ENCODE results near the gene PRDM16. TPM values are rescaled to one million over a fixed set of nuclear protein-coding genes. Genes with fewer than 3 reads are reported as not detected.

The PRDM16 gene
- total and polyA plus RNA-seq, 2 of the 13 experiments (the other 11 are each of a cell fraction or from before 2014, with no cell fraction given): 0.15 to 0.81 TPM

DNA sequence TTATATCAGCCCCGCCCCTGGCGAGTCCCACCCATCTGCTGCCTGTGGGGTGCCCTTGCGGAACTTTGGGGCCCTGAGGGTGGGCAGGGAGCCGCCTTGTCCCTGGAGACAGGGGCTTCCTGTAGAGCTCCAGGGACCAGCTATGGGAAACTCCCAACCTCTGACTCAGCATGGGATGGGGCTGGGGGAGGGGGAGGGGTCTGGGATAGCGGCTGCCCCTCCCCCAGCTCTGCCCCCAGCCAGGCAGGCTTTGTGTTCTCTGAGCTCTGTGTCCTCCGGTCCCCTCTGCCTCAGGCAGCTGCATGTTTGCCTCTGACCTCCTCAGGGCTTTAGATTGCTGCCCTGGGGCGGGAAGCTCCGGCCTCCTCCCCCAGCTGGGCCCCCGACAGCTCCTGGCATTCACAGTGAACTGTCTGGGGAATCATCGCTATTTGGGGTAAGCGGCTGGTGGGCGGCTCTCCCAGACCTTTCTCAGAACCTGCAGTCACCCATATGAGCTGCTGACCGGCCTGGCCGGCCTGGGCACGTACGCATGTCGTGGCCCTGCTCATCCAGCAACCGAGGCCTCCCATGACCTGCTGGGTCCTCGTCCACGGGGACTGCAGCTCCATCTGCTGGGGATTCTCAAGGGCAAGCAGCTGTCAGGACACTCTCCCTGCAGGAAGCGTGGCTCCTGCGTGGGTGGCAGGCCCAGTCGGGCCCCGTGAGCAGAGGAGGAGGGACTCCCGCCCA, 402.5 kb downstream of the PRDM16 start (continued):
- 0 out of 2 replicates have a peak, but pooled peaks have one; percentile 10 for TF ChIP-seq SP2 (CRISPR knock-in tag; IDR thresholded peaks at IDR 0.05)
- TF ChIP-seq, protein P1, sequence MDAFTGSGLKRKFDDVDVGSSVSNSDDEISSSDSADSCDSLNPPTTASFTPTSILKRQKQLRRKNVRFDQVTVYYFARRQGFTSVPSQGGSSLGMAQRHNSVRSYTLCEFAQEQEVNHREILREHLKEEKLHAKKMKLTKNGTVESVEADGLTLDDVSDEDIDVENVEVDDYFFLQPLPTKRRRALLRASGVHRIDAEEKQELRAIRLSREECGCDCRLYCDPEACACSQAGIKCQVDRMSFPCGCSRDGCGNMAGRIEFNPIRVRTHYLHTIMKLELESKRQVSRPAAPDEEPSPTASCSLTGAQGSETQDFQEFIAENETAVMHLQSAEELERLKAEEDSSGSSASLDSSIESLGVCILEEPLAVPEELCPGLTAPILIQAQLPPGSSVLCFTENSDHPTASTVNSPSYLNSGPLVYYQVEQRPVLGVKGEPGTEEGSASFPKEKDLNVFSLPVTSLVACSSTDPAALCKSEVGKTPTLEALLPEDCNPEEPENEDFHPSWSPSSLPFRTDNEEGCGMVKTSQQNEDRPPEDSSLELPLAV (CRISPR knock-in tag; conservative IDR thresholded peaks at IDR 0.05; ENCODE audit: low read depth): no peak
- peak; percentile 65; the same call in 1 of the 2 replicates for TF ChIP-seq ARID2 (CRISPR knock-in tag; IDR thresholded peaks at IDR 0.05; ENCODE audit: borderline replicate concordance)
- no peak for TF ChIP-seq TAF1 (CRISPR knock-in tag; IDR thresholded peaks at IDR 0.05)
- TF ChIP-seq ZSCAN25 (CRISPR knock-in tag; IDR thresholded peaks at IDR 0.05): peak; percentile 64; the same call in 1 of the 2 replicates
- TF ChIP-seq, protein P2, sequence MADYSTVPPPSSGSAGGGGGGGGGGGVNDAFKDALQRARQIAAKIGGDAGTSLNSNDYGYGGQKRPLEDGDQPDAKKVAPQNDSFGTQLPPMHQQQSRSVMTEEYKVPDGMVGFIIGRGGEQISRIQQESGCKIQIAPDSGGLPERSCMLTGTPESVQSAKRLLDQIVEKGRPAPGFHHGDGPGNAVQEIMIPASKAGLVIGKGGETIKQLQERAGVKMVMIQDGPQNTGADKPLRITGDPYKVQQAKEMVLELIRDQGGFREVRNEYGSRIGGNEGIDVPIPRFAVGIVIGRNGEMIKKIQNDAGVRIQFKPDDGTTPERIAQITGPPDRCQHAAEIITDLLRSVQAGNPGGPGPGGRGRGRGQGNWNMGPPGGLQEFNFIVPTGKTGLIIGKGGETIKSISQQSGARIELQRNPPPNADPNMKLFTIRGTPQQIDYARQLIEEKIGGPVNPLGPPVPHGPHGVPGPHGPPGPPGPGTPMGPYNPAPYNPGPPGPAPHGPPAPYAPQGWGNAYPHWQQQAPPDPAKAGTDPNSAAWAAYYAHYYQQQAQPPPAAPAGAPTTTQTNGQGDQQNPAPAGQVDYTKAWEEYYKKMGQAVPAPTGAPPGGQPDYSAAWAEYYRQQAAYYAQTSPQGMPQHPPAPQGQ (CRISPR knock-in tag; IDR thresholded peaks at IDR 0.05; ENCODE audit: borderline replicate concordance): peak; percentile 17; the same call in 1 of the 2 replicates
- TF ChIP-seq, protein P3, sequence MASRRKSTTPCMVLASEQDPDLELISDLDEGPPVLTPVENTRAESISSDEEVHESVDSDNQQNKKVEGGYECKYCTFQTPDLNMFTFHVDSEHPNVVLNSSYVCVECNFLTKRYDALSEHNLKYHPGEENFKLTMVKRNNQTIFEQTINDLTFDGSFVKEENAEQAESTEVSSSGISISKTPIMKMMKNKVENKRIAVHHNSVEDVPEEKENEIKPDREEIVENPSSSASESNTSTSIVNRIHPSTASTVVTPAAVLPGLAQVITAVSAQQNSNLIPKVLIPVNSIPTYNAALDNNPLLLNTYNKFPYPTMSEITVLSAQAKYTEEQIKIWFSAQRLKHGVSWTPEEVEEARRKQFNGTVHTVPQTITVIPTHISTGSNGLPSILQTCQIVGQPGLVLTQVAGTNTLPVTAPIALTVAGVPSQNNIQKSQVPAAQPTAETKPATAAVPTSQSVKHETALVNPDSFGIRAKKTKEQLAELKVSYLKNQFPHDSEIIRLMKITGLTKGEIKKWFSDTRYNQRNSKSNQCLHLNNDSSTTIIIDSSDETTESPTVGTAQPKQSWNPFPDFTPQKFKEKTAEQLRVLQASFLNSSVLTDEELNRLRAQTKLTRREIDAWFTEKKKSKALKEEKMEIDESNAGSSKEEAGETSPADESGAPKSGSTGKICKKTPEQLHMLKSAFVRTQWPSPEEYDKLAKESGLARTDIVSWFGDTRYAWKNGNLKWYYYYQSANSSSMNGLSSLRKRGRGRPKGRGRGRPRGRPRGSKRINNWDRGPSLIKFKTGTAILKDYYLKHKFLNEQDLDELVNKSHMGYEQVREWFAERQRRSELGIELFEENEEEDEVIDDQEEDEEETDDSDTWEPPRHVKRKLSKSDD (CRISPR knock-in tag; IDR thresholded peaks at IDR 0.05; ENCODE audit: low read depth): no peak
- TF ChIP-seq, protein P4, sequence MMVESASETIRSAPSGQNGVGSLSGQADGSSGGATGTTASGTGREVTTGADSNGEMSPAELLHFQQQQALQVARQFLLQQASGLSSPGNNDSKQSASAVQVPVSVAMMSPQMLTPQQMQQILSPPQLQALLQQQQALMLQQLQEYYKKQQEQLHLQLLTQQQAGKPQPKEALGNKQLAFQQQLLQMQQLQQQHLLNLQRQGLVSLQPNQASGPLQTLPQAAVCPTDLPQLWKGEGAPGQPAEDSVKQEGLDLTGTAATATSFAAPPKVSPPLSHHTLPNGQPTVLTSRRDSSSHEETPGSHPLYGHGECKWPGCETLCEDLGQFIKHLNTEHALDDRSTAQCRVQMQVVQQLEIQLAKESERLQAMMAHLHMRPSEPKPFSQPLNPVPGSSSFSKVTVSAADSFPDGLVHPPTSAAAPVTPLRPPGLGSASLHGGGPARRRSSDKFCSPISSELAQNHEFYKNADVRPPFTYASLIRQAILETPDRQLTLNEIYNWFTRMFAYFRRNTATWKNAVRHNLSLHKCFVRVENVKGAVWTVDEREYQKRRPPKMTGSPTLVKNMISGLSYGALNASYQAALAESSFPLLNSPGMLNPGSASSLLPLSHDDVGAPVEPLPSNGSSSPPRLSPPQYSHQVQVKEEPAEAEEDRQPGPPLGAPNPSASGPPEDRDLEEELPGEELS (CRISPR knock-in tag; IDR thresholded peaks at IDR 0.05): peak; percentile 78
- TF ChIP-seq, protein P5, sequence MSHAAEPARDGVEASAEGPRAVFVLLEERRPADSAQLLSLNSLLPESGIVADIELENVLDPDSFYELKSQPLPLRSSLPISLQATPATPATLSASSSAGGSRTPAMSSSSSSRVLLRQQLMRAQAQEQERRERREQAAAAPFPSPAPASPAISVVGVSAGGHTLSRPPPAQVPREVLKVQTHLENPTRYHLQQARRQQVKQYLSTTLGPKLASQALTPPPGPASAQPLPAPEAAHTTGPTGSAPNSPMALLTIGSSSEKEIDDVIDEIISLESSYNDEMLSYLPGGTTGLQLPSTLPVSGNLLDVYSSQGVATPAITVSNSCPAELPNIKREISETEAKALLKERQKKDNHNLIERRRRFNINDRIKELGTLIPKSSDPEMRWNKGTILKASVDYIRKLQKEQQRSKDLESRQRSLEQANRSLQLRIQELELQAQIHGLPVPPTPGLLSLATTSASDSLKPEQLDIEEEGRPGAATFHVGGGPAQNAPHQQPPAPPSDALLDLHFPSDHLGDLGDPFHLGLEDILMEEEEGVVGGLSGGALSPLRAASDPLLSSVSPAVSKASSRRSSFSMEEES (CRISPR knock-in tag; IDR thresholded peaks at IDR 0.05): peak; percentile 73; the same call in 1 of the 2 replicates
- peak; percentile 82; the same call in 1 of the 2 replicates for TF ChIP-seq ZNF614 (CRISPR knock-in tag; IDR thresholded peaks at IDR 0.05; ENCODE audit: borderline replicate concordance)
- no peak for TF ChIP-seq SMYD3 (CRISPR knock-in tag; IDR thresholded peaks at IDR 0.05)
- peak; percentile 77; the same call in 1 of the 2 replicates for TF ChIP-seq RFXAP (CRISPR knock-in tag; IDR thresholded peaks at IDR 0.05; ENCODE audit: borderline replicate concordance)
- TF ChIP-seq ZKSCAN5 (CRISPR knock-in tag; IDR thresholded peaks at IDR 0.05): no peak
- TF ChIP-seq ZNF841 (CRISPR knock-in tag; IDR thresholded peaks at IDR 0.05; ENCODE audit: borderline replicate concordance): no peak
- TF ChIP-seq EED (CRISPR knock-in tag; IDR thresholded peaks at IDR 0.05): peak; percentile 53; the same call in 1 of the 2 replicates
- no peak for TF ChIP-seq ZNF652 (CRISPR knock-in tag; IDR thresholded peaks at IDR 0.05; ENCODE audit: borderline replicate concordance, low read depth)
- TF ChIP-seq, protein P6, sequence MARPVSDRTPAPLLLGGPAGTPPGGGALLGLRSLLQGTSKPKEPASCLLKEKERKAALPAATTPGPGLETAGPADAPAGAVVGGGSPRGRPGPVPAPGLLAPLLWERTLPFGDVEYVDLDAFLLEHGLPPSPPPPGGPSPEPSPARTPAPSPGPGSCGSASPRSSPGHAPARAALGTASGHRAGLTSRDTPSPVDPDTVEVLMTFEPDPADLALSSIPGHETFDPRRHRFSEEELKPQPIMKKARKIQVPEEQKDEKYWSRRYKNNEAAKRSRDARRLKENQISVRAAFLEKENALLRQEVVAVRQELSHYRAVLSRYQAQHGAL (CRISPR knock-in tag; IDR thresholded peaks at IDR 0.05; ENCODE audit: not compliant biosample characterization): peak; percentile 59
